Stomach (tissue), 4 donors: ENCODE data around the gene JMJD1C.

Experiments
- EP300 ChIP-seq: sonication (generic); formaldehyde crosslinking; IDR thresholded peaks from one replicate; pipeline ENCODE4 v1.6.1; 2017; ENCODE audit warnings: antibody characterized with exemption
- POLR2A ChIP-seq, 4 donors: fragments of 450-650 bp; IDR thresholded peaks; one replicate each; pipeline ENCODE4 v1.6.1; 2016; ENCODE audit warnings: antibody characterized with exemption in 4 of 4, control low read depth in 2 of 4, mild to moderate bottlenecking in 1 of 4, moderate library complexity in 1 of 4
- POLR2AphosphoS5 ChIP-seq, 3 donors: sonication (generic); formaldehyde crosslinking; IDR thresholded peaks; one replicate each; pipeline ENCODE4 v1.6.1; 2016; ENCODE audit warnings: antibody characterized with exemption in 3 of 3
- TF ChIP-seq, protein P1 (sequence below), 7 experiments: fragments of 450-650 bp in 4 of 7; fragments of 200-600 bp in 3 of 7; sonication (generic) in 3 of 7; IDR thresholded peaks; one replicate each; pipeline ENCODE4 v1.5.1; 2016 to 2019; ENCODE audit warnings: antibody characterized with exemption in 7 of 7, control low read depth in 2 of 7, mild to moderate bottlenecking in 1 of 7

- TF ChIP-seq, protein P1, sequence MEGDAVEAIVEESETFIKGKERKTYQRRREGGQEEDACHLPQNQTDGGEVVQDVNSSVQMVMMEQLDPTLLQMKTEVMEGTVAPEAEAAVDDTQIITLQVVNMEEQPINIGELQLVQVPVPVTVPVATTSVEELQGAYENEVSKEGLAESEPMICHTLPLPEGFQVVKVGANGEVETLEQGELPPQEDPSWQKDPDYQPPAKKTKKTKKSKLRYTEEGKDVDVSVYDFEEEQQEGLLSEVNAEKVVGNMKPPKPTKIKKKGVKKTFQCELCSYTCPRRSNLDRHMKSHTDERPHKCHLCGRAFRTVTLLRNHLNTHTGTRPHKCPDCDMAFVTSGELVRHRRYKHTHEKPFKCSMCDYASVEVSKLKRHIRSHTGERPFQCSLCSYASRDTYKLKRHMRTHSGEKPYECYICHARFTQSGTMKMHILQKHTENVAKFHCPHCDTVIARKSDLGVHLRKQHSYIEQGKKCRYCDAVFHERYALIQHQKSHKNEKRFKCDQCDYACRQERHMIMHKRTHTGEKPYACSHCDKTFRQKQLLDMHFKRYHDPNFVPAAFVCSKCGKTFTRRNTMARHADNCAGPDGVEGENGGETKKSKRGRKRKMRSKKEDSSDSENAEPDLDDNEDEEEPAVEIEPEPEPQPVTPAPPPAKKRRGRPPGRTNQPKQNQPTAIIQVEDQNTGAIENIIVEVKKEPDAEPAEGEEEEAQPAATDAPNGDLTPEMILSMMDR (IDR thresholded peaks at IDR 0.05): no peak
- TF ChIP-seq EP300 (no peak), POLR2A (IDR thresholded peaks at IDR 0.05) (no peak), POLR2AphosphoS5 (IDR thresholded peaks at IDR 0.05) (no peak)
Measured at GRCh38 chr10:63457594-63457993, 8.2 kb downstream of the JMJD1C start.
